K562 treated with DMSO at 1 percent for 48 hours (cell line): ENCODE results near the gene GPR151. TPM values are rescaled to one million over a fixed set of nuclear protein-coding genes. Genes with fewer than 3 reads are reported as not detected.

Experiments
- total RNA-seq: library from RNA; unstranded; fragments of 300-600 nt; gene quantifications from 2 replicates; pipeline ENCODE4 v1.2.3, GENCODE V29; 2022; ENCODE audit warnings: low replicate concordance; ENCODE audit errors: extremely low read depth

Gene GPR151
- not detected in 2 replicates for total RNA-seq

DNA sequence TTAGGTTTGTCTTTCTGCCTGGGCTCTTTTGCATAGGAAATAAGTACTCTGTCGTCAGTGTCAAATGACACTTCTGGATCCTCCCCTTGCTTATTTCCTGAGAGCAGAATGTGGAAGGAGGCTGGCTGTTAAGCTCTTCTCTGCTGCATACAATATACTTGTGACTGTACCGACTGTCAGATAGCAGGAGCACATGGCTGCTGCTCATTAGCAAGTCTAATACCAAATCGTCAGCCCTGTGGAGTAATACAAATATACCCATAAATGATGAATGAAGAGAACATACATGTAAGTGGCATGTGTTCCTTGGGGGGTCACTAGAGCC lies at the start of gene GPR151:
Gene GPR151 (minus strand): TSS at position 40 of the 325 bp plus-strand sequence. CDS start 77 bp downstream, outside the sequence.

Other genes starting within 250 kb of the GPR151 start
- gene POU4F3, start 177.4 kb downstream of the GPR151 start, total RNA-seq = not detected in 2 replicates
- gene TCERG1, start 68.9 kb downstream of the GPR151 start, total RNA-seq = not detected in 2 replicates